PC-9 (cell line): ENCODE data around the gene THADA. TPM values are rescaled to one million over a fixed set of nuclear protein-coding genes. Genes with fewer than 3 reads are reported as not detected.

Experiments
- BruUV-seq: library from RNA; stranded (reverse); fragments of 400-500 nt; replicated peaks from 2 replicates; lab custom pipeline; 2021; lab: Mats Ljungman, UMichigan
- CTCF ChIA-PET: fragments of 300-600 bp; sonication (Branson Sonifier 250); formaldehyde crosslinking; loops from one replicate; lab custom pipeline; 2022; ENCODE audit warnings: antibody characterized with exemption; lab: Charles Lee
- POLR2A ChIA-PET: fragments of 300-600 bp; sonication (Branson Sonifier 250); formaldehyde crosslinking; loops from one replicate; lab custom pipeline; 2022; ENCODE audit warnings: antibody characterized with exemption; ENCODE audit not compliant: unreplicated experiment; lab: Charles Lee
- DNase-seq, 2 experiments: peaks; one replicate each; pipeline versions ENCODE4 v3.0.0 to v3.0.0-alpha.2; 2015 to 2022; ENCODE audit warnings: mixed read lengths in 1 of 2
- H2AFZ ChIP-seq: fragments of 200-600 bp; sonication (generic); 2 replicates; pipeline ENCODE4 v1.8.1; 2017; ENCODE audit warnings: antibody characterized with exemption
- H3F3A ChIP-seq: fragments of 200-600 bp; sonication (generic); 2 replicates; pipeline ENCODE4 v1.8.1; 2017; ENCODE audit warnings: antibody characterized with exemption, mild to moderate bottlenecking, low read depth; ENCODE audit not compliant: insufficient read depth
- H3K27ac ChIP-seq: fragments of 200-600 bp; sonication (generic); 2 replicates; pipeline ENCODE4 v1.6.1; 2016; ENCODE audit warnings: mixed run types
- H3K27me3 ChIP-seq: fragments of 200-600 bp; sonication (generic); 2 replicates; pipeline ENCODE4 v1.6.1; 2016; ENCODE audit warnings: low read depth, mixed run types; ENCODE audit not compliant: insufficient read depth
- H3K36me3 ChIP-seq: fragments of 200-600 bp; sonication (generic); 2 replicates; pipeline ENCODE4 v1.6.1; 2016; ENCODE audit warnings: low read depth, mixed run types
- H3K4me1 ChIP-seq: fragments of 200-600 bp; sonication (generic); replicated peaks from 2 replicates; pipeline ENCODE4 v1.6.1; 2016; ENCODE audit warnings: mixed run types; ENCODE audit not compliant: insufficient read depth
- H3K4me2 ChIP-seq: fragments of 200-600 bp; sonication (generic); 2 replicates; pipeline ENCODE4 v1.6.1; 2017; ENCODE audit warnings: mixed run types
- H3K4me3 ChIP-seq: fragments of 200-600 bp; sonication (generic); 2 replicates; pipeline ENCODE4 v1.6.1; 2016; ENCODE audit warnings: mixed run types
- H3K79me2 ChIP-seq: fragments of 200-600 bp; sonication (generic); 2 replicates; pipeline ENCODE4 v1.6.1; 2017; ENCODE audit warnings: low read depth, mixed run types
- H3K9me2 ChIP-seq: fragments of 200-600 bp; sonication (generic); 2 replicates; pipeline ENCODE4 v1.8.1; 2017; ENCODE audit warnings: mild to moderate bottlenecking; ENCODE audit not compliant: insufficient read depth
- H3K9me3 ChIP-seq: fragments of 200-600 bp; sonication (generic); 2 replicates; pipeline ENCODE4 v1.8.1; 2016; ENCODE audit warnings: low read depth; ENCODE audit not compliant: insufficient read depth
- H4K20me1 ChIP-seq: fragments of 200-600 bp; sonication (generic); 2 replicates; pipeline ENCODE4 v1.8.1; 2017; ENCODE audit not compliant: insufficient read depth
- EZH2 ChIP-seq: fragments of 200-600 bp; sonication (generic); IDR thresholded peaks from 2 replicates; pipeline ENCODE4 v1.8.0; 2017; ENCODE audit warnings: antibody characterized with exemption, low read depth
- intact Hi-C: fragments of 100-400 bp; cut with micrococcal nuclease; formaldehyde crosslinking; loops from one replicate; pipeline ENCODE4 v1.10.0; 2022; ENCODE audit not compliant: unreplicated experiment
- total RNA-seq: library from RNA; stranded (reverse); gene quantifications from 2 replicates; pipeline ENCODE4 v1.2.3, GENCODE V29; 2021
- TF ChIP-seq, protein P1 (sequence below): fragments of 200-600 bp; sonication (generic); conservative IDR thresholded peaks from 2 replicates; pipeline ENCODE4 v1.6.1; 2017; ENCODE audit warnings: mixed run types, antibody characterized with exemption, mild to moderate bottlenecking, moderate library complexity

The THADA gene
- total RNA-seq, 1 experiment from 2014 or later: 28.1 TPM

DNA sequence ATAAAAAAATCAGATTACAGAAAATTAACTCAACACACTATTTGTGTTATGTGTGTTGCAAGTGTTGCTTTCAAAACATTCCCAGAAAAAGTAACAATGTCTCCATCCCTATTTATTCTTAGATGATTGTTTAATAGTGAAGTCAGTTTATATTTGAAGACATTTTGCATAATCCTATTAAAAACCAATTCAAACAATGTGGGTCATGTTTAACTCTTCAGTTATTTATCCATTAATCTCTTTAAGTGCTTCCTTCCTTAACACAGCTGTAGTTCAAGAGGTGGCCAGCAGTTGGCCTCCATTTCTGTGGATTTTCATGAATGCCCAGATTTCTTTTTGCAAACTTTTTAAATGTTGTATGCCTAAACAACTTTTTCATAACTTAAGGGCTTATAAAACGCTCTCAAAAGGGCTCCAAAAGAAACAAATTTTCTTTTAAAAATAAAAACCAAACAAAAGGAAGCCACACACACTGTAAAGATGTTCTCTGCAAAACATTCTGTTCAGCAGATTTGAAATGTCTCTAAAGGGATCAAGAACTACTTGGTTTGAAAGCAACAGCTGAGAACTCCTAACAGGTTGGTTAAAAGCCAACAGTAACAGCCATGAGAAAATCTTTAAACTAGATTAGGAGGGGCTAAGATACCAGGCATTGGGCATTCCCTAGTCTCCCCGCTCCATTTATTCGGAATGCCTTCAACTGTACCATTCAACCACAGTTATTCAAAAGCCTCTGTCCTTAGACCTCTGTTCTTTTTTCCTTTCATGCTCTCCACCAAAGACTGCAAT is 71.5 kb downstream of the THADA start:
- intact Hi-C loops: no loop called here
- peaks cover 10% of the 10 kb centered on the region for H3K4me1 ChIP-seq
- no peaks in the 10 kb centered on the region for H3K79me2 ChIP-seq
- no peak for DNase-seq
- peaks cover 11% of the 10 kb centered on the region; the same call in 1 of the 2 replicates for H3F3A ChIP-seq
- H3K27ac ChIP-seq: no peak overlapping the region
- H3K27me3 ChIP-seq: no peaks in the 10 kb centered on the region
- POLR2A ChIA-PET: no interaction called here
- H3K9me2 ChIP-seq: no peaks in the 10 kb centered on the region
- no peaks in the 10 kb centered on the region for H3K9me3 ChIP-seq
- H4K20me1 ChIP-seq: no peaks in the 10 kb centered on the region
- no peak for TF ChIP-seq EZH2
- TF ChIP-seq, protein P1, sequence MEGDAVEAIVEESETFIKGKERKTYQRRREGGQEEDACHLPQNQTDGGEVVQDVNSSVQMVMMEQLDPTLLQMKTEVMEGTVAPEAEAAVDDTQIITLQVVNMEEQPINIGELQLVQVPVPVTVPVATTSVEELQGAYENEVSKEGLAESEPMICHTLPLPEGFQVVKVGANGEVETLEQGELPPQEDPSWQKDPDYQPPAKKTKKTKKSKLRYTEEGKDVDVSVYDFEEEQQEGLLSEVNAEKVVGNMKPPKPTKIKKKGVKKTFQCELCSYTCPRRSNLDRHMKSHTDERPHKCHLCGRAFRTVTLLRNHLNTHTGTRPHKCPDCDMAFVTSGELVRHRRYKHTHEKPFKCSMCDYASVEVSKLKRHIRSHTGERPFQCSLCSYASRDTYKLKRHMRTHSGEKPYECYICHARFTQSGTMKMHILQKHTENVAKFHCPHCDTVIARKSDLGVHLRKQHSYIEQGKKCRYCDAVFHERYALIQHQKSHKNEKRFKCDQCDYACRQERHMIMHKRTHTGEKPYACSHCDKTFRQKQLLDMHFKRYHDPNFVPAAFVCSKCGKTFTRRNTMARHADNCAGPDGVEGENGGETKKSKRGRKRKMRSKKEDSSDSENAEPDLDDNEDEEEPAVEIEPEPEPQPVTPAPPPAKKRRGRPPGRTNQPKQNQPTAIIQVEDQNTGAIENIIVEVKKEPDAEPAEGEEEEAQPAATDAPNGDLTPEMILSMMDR: peak; percentile 70
- BruUV-seq: no TSS peak
- no peaks in the 10 kb centered on the region for H3K36me3 ChIP-seq
- no peak overlapping the region for H2AFZ ChIP-seq
- H3K4me3 ChIP-seq: no peak overlapping the region
- CTCF ChIA-PET: no interaction called here
- no peak overlapping the region for H3K4me2 ChIP-seq

DNA sequence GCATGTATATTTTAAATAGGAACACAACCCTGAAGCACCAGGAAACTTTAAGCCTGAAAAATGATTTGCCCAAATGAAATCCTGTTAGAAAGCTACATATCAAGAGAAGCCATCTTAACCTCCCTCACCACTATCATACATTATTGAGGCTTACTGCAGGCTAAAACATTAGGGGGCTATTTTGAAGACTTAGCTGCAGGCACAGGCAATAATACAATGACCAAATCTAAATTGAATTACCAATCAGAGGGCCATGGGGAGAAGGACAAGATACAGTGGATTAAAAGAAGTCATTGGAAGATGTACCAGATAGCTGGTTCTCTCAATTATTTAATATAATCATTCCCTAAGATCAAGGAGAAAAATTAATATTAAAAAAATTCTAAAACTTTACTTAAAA is 73.7 kb downstream of the THADA start:
- intact Hi-C loops: no loop called here
- BruUV-seq: no TSS peak
- no peak overlapping the region for H3K27ac ChIP-seq
- H2AFZ ChIP-seq: no peak overlapping the region
- TF ChIP-seq, protein P1: no peak
- TF ChIP-seq EZH2: no peak
- H3K27me3 ChIP-seq: no peaks in the 10 kb centered on the region
- no peak overlapping the region for H3K4me3 ChIP-seq
- no peak overlapping the region for H3K4me2 ChIP-seq
- ChIA-PET CTCF (interaction anchor here (0.6 kb wide), 1 partner anchor 10 kb away, joined by 3 read pairs; no protein-coding TSS in a partner anchor), POLR2A (no interaction called here)
- peaks cover 11% of the 10 kb centered on the region for H3K4me1 ChIP-seq
- no peaks in the 10 kb centered on the region for H4K20me1 ChIP-seq
- H3K36me3 ChIP-seq: no peaks in the 10 kb centered on the region
- H3F3A ChIP-seq: peaks cover 20% of the 10 kb centered on the region; the same call in 1 of the 2 replicates
- DNase-seq: no peak
- no peaks in the 10 kb centered on the region for H3K9me3 ChIP-seq
- H3K79me2 ChIP-seq: no peaks in the 10 kb centered on the region
- no peaks in the 10 kb centered on the region for H3K9me2 ChIP-seq

DNA sequence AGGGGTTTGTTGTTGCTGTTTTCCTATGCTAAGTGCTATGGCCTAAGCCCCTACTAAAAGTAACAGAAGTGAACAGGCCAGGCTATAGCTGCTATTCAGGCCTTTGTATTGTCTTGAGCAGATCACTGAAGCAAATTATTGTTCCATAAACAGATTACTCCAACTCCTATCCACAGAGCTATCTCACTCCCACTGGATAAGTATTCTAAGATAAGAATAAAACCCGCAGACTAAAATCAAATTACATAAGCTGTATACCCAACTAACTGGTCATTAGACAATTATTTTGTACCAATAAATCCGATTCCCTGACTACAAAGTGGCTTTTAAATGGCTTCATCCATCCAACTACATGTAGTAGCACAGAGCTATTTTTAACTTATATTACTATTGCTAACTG is 74.3 kb downstream of the THADA start:
- Histone ChIP-seq H3K27ac (no peak overlapping the region), H2AFZ (no peak overlapping the region), H3K36me3 (no peaks in the 10 kb centered on the region), H3K4me2 (no peak overlapping the region), H3K4me3 (no peak overlapping the region), H4K20me1 (no peaks in the 10 kb centered on the region), H3K9me3 (no peaks in the 10 kb centered on the region), H3K4me1 (peaks cover 11% of the 10 kb centered on the region), H3K27me3 (no peaks in the 10 kb centered on the region), H3F3A (peaks cover 26% of the 10 kb centered on the region; the same call in 1 of the 2 replicates), H3K9me2 (no peaks in the 10 kb centered on the region), H3K79me2 (no peaks in the 10 kb centered on the region)
- intact Hi-C loops: no loop called here
- TF ChIP-seq EZH2: no peak
- TF ChIP-seq, protein P1: no peak
- BruUV-seq: no TSS peak
- DNase-seq: no peak
- ChIA-PET CTCF (no interaction called here), POLR2A (no interaction called here)
